Epithelial cell of proximal tubule (primary cell): Measurements from ENCODE around the gene CFAP97. TPM values are rescaled to one million over a fixed set of nuclear protein-coding genes. Genes with fewer than 3 reads are reported as not detected.

Experiments
- DNase-seq: peaks from one replicate; pipeline ENCODE4 v3.0.0-alpha.2; 2011; ENCODE audit warnings: low read depth
- H3K4me3 ChIP-seq: 2 replicates; pipeline ENCODE4 v1.5.1; 2011; ENCODE audit warnings: low read depth, mild to moderate bottlenecking, low read length
- CTCF ChIP-seq: conservative IDR thresholded peaks from 2 replicates; pipeline ENCODE4 v1.5.1; 2012; ENCODE audit warnings: low read depth, mild to moderate bottlenecking, low read length
- total RNA-seq: library from RNA; depleted of rRNA; stranded (reverse); fragments of >200 nt; gene quantifications from 2 replicates; pipeline ENCODE4 v1.2.3, GENCODE V29; 2015

The CFAP97 gene
- total RNA-seq, 1 donor from 2014 or later: 22.6 TPM

DNA sequence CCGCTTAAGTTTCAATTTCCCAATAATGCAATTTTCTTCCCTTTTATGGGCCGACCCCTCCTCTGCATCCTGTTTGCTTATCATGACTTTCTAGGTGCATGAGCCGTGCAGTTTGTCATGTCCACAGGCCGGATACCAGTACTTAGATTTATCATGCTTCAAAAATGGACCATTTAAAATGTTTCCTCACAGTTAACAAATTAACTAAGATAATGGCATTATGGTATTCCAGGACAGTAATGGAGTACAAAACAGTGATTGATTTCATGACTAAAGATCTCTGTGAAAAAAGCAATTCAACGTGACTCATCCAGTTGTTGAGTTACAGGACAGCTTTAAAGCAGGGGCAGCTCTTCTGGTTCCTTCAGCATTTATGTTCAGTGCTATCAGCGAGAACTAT, 28.6 kb upstream of the CFAP97 start:
- no peak for TF ChIP-seq CTCF
- DNase-seq: peak; percentile 77

GRCh38 chr4:185229021-185229818, 25.4 kb upstream of the CFAP97 start:
- no peak for TF ChIP-seq CTCF
- DNase-seq: no peak
- H3K4me3 ChIP-seq: no peak overlapping the region

More for the DNA sequence above, 28.6 kb upstream of the CFAP97 start:
- H3K4me3 ChIP-seq: peak overlapping the region; percentile 13

GRCh38 chr4:185227713-185228278, 24.0 kb upstream of the CFAP97 start:
- no peak for DNase-seq
- H3K4me3 ChIP-seq: no peak overlapping the region
- TF ChIP-seq CTCF: no peak

- TF ChIP-seq CTCF: peak; percentile 49
- H3K4me3 ChIP-seq: no peak overlapping the region
- no peak for DNase-seq
Measured at GRCh38 chr4:185227131-185227551, 23.3 kb upstream of the CFAP97 start.

GRCh38 chr4:185225940-185226339, 22.1 kb upstream of the CFAP97 start:
- DNase-seq: no peak
- H3K4me3 ChIP-seq: no peak overlapping the region
- no peak for TF ChIP-seq CTCF

DNA sequence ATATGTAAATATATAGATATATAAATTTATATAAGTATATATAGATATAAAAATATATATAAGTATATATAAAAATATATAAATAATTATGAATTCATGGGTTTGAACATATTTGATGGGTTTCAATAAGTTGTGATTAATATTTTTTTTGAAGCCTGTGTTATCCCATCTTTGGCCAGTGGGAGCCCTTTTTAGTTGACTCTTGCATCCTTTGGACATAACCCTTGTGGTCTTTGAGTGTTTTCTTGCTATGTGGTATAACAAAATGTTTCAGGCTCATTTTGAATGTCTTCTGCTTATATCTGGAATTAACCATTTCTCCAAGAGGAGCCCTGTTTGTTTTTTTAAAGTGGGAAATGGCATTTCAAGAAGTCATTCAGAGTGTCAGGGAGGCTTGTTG, 20.8 kb upstream of the CFAP97 start:
- DNase-seq: no peak
- peak; percentile 25 for TF ChIP-seq CTCF
- H3K4me3 ChIP-seq: no peak overlapping the region
